ENCODE results near the gene FBXW12. TPM values are rescaled to one million over a fixed set of nuclear protein-coding genes. Genes with fewer than 3 reads are reported as not detected.

Gene FBXW12
- total RNA-seq, 1 donor from 2014 or later: 1.6 TPM

DNA sequence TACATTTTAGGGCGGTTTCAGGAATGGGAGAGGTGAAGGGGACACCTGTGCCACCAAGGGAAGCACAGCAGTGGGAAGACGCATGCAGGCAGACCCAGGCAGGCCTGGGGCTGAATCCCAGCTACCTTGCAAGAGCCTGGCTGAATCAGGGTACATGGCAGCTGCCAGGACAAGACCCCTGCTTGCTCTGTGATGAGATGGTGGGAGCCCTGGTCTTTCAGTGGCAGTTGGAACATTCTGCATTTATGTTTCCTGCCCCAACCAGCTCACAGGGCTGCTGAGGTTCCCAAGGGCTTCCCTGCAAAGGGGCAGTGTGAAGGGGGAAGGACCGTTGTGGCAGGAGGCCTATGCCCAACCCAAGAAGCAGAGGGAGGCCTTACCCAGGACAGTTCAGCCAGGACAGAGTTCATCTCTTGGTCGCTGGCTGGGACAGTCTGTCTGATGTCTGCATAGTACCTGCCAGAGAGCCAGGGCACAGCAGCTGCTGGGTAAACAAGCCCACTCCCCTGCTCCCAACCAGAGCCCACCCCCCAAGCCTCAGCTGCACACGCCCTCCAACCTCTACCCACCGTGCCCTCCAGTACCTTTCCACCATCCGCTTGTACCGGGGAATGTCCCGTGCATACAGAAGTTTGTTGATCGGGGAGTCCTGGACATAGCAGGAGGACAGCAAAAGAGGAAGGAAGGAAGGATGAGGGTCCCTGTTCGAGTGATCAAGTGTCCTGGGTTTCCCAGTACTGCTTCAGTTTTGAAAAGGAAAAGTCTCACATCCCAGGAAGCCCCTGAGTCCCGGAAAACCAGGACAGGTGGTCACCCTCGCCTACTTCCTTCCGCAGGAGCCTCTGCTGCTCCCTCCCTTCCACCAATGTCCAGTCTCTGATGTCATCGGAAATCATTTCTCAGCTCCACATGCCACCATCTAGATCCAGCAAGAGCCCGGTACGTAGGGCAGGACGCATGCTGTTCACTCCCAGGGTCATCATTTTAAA is 34.7 kb downstream of the FBXW12 start:
- FAIRE-seq (no peak), DNase-seq (ENCODE audit: low spot score in 2 of 2) (peak; percentile 9 to 10)

DNA sequence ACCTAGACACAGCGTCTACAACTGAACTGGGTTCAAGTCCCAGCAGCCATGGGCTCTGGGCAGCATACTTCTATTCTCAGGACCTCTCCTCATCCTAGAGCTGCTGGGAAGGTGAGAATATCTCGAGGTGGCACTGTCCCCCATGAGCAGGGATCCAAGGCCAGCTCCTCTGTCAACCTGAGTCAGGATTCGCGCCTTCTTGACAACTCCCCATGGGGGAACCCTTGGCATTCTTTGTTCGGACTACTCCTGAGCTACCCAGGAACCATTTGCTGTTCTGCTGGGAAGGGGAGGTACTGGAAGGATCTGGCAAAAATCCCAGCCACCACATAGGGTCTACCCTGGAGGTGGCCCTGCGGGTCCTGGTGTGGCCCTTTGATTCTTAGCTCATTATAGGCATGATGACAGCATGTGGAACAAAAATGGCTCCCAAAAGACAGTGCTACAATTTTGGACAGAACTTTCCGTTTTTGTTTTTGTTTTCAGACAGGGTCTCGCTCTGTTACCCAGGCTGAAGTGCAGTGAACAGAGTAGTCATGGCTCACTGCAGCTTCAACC is 35.6 kb downstream of the FBXW12 start:
- FAIRE-seq (no peak), DNase-seq (ENCODE audit: low spot score in 2 of 2) (peak; percentile 8 to 12)

DNA sequence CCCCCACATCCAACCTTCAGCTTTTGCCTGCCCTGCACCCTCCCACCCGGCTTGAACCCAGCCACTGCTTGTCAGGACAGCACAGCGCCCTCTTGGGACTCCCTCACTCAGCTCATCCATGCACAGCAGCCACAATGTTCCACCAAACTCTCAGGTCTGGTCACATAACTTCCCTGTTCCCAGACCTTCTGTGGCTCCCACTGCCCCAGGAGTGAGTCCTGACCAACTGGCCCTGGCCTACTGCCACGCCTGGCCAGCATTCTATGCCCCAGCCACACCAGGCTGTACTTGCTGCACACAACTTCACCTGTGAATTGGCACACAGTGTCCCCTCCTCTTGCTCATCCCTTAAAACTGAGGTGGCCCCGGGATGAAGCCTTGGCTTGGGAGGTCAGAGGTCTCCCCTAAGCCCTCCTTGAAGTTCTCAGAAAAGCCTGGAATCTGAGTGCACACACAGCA is 36.8 kb downstream of the FBXW12 start:
- FAIRE-seq (no peak), DNase-seq (ENCODE audit: low spot score in 2 of 2) (no peak)

DNA sequence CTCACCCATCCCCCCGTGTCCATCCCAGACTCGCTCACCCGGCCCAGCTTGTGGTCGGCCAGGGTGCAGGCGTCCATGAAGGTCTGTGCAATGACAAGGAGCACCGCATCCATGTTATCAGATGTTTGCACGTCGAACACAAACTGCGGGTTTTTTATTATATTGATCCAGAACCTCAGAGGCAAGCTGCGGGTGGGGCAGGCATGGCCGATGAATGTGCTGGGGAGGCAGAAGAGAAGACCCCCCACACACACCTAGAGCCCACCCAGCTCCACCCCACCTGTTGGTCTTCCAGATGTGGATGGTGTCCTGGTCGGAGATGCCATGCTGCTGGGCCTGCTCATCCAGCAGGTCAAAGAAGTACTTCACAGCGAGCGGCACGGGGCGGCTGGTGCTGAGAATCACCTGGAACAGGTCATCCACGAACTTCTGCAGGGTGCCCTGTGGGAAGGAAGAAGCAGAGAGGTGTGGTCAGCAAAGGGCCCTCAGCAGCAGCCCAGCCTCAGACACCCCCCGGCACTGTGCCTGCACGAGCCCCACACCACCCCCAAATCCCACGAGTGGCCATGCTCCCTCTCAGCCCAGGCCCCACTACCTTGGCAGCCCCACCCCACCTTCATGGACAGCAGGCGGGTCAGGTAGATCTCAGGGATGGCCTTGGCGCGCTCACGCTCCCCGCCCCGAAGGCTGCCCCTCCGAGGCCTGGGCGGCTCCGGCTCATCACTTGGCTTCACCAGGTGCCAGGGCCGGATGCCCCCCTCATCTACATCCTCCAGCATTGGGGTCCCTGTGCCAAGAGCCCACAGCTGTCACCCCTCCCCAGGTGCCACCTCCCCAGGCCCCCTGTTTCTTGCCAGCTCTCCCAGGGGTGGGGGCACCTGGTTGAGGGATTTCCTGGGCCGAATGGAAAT is 37.5 kb downstream of the FBXW12 start:
- FAIRE-seq (no peak), DNase-seq (ENCODE audit: low spot score in 2 of 2) (no peak)

DNA sequence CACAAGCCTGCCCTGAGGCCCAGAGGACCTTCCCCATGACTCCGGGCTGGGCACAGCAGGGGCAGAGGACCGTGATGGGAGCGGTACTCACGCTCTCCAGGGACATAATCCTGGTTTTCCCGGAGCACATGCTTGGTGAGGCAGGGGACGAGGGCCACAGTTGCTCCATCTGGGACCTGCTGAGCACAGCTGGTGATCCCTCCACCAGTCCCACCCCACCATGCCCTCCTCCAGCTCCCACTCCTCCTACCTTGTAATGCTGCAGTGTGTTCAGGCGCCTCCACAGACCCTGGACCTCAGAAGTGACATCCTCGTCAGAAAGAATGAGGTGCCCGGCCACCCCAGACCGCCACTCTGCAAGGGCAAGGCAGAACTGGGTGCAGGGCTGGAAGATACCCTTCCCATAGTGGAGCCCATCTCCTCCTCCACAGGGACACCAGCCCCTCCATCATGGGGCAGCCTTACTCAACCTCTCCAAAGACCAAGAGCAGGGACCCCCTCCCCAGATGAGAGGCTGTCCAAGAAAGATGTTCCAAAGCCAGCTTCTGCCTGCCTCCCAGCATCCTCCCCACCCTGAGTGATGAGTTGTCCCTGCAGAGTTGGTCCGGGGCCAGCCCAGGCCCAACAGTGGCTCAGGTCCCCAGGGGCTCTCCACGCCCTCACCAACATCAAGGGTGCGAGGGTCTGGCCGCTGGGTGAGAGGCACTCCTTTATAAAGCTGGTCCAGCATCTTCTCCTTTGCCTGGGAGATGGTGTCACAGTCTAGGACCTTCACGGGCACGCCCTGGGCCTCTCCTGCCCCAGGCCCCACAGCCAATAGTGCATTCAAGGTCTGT is 38.4 kb downstream of the FBXW12 start:
- DNase-seq (ENCODE audit: low spot score in 2 of 2): peak in 1 of 2 donors; percentile 13
- no peak for FAIRE-seq

DNA sequence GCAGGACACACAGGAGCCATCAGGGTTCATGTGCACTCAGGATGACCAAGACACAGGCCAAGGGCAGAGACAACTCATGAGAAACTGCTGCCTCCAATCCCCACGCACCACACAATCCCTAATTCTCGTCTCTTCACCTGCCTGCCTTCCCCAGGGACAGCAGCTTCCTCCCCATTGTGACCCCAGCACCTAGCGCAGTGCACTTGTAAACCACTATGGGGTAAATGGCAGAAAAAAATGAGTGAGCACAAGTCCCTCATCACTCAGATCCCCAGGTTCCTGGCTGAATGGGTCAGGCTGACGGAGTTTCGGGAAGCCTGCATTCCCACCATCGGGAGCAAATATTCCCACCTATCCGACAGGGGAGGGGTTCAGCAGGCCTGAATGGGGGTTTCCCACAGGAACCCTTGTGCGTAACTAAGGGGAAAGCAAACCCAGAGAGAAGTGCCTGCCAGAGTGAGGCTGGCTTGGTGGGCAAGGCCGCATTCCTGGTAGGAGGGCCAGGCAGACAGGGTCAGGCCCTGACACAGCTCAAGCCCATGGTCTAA is 39.1 kb downstream of the FBXW12 start:
- FAIRE-seq: no peak

DNA sequence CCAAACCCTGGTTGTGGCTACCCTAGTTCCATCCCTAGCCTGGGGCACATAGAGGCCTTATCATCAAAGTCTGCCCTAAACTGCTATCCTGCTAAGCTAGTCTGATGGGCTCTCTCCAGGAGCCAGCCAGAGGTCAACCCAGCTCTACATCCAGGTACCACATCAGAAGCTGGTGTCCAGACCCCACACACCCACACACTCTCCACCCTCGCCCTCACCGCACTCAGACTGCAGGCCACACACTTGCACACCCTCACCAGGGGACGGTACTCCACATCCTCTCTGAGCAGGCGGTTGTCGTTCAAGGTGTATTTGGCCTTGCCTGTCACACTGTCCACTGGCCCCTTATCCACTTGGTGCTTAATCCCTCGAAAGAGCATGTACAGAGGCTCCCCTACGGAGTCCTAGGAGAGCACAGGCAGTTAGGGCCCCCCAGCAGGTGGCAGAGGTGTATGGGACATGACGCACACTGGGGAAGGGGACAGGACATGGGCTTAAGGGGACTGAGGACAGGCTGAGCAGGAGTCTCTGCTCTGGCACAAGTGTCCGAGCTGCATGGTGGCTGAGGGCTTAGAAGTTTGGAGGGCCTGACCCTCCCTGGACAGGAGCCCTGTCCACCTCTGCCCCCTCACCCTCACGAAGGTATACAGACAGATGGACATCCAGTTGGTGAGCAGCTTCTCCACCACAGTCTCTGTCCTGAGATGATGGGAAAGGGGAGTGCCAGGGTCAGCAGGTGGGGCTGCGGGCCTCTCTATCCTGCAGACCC is 39.8 kb downstream of the FBXW12 start:
- DNase-seq (ENCODE audit: low spot score in 2 of 2) (no peak), FAIRE-seq (no peak)

More for the DNA sequence above, 39.1 kb downstream of the FBXW12 start:
- peak in 1 of 2 donors; percentile 5 for DNase-seq (ENCODE audit: low spot score in 2 of 2)

DNA sequence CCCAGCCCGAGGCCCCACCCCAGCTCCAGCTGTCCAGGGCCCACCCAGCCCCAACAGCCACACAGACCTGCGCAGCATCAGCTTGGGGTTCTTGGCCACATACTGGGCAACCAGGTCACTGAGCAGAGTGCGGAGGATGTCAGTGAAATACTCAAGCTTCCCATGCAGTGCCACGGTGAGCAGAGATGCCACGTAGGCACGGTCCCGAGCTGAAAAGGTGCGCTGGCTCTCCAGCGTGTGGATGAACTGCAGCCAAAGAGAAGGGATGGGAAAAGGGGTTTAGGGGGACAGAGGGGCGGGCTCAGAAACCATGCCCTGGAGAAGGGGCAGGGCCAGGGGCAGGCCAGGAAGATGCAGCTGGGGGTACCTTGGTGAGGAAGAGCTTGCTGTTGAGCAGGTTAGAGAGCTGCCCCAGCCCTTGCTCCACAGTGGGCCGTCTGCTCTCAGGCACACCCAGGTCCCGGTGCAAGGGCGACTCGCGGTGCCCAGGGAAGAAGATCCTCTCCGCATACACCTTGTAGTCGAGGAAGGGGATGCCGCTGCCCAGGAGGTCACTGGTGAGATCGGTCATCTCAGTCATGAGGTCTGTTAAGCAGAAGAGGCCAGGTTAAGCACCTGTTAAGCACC is 40.5 kb downstream of the FBXW12 start:
- DNase-seq (ENCODE audit: low spot score in 2 of 2) (no peak), FAIRE-seq (no peak)

DNA sequence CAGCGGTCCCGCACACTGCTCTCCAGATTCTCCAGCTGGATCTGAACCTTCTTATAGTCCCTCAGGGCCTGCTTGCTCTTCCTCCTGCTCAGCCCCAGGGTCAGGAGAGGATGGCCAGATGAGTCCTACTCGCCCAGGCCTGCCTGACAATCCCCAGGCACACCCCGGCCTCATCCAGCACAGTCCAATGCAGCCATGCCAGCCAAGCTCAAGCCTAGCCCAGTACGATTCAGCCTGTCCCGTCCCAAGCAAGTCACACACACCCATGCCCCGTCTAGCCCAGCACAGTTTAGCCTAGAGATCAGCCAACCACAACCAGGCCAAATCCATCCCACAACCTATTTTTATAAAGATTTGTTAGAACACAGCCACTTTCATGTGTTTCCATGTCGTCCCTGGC is 41.1 kb downstream of the FBXW12 start:
- FAIRE-seq: no peak
- no peak for DNase-seq (ENCODE audit: low spot score in 2 of 2)

DNA sequence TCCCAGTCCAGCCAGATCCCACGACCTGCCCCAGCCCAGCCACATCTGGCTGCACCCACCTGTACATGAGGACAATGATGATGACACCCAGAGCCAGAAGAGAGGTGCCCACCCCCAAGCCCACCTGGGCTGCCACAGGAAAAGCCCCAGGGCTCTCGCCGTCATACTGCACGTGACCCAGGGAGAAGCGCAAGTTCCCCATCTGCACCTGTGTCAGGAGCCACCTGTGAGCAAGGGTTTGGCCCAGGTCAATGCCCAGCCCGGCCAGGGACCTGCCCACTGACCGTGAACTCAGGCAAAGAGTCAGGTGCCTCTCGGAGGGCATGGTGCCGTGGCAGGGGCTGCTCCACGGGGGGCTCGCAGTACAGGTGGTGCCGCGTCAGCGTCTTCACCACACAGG is 41.6 kb downstream of the FBXW12 start:
- FAIRE-seq (no peak), DNase-seq (ENCODE audit: low spot score in 2 of 2) (no peak)

DNA sequence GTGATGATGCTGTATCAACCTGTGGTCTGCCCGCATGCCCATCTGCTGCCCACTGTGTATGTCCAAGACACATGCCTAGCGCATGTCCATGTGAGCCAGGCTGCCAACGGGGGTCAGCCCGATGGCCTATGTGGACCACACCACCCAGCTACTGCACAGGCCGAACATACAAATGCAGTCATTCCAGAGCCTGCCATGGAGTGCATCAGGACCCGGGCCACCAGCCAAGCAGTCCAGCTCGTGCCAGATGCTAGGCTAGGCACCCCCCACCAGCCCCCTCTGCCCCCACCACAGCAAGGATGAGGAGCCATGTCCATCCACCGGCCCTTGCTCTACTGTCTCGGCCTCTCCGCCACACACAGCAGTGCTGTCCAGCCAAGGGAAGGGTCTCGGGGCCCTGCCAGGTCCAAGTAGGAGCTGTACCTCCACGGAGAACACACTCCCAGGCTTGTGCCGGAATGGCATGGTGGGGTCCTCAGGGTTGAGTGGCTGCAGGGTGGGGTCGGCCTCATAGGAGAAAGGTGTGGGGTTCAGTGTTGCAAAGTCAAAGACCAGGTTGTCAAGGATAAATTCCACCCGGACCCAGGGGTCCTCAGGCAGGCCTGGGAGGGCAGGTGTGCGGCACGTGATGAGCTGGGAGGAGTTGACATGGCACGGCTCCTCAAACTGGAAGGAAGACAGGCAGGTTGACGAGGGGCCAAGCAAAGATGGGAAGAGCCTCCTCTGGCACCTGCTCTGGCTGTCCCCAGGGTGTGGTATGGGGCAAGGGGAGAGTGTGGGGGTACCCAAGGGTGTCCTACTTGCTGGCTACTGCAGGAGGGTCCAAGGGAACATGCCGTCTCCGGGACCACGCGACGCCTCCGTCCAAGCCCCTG is 42.6 kb downstream of the FBXW12 start:
- DNase-seq (ENCODE audit: low spot score in 2 of 2) (no peak), FAIRE-seq (no peak)

DNA sequence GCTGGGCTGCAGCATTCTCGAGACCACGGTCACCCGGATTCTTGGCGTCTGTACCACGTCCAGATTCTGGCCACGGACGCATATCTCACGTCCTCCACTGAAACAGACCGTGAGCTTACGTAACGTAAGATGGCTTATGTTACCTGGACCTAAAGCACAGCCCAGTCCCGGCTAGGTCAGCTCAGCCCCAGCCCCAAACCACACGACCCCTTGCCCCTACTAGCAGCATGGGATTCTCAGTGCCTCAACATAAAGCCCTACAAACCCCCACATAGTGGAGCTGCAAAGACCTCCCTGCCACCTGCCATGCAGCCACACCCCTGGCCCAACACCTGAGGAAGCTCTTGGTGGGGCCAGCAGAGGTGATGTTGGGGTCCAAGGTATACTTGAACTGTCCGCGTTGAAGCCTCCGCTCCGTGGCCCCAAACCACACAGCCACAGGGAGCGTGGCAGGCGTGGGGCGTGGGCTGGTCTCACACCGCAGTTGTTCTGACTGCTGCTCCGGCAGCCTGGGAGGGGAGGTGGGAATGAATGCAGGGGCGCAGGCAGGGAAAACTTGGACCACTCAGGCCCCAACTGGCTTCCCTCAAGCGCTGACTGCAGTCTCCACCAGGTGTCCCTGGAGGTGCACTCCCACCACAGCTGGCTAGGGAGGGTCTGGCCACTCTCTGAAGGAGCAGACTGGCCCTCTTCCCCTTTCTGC is 43.4 kb downstream of the FBXW12 start:
- no peak for DNase-seq (ENCODE audit: low spot score in 2 of 2)
- FAIRE-seq: no peak

DNA sequence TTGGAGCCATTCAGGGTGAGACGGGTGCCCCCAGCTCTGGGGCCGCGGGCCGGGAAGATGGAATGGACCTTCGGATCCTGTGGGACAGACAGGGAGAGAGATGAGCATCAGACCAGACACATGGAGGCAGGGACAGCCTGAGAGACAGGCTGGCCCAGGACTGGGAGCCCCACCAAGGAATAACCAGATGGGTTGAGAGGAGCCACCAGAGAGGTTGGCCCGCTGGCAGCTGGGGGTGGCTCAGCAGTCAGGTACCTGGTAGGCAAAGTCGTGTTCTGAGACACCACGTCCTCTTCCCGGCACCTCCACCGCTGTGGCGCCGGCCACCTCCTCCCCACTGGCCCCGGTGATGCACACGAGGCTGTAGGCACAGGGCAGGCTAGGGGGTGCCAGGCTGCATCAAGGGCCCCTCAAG is 44.1 kb downstream of the FBXW12 start:
- DNase-seq (ENCODE audit: low spot score in 2 of 2): no peak

DNA sequence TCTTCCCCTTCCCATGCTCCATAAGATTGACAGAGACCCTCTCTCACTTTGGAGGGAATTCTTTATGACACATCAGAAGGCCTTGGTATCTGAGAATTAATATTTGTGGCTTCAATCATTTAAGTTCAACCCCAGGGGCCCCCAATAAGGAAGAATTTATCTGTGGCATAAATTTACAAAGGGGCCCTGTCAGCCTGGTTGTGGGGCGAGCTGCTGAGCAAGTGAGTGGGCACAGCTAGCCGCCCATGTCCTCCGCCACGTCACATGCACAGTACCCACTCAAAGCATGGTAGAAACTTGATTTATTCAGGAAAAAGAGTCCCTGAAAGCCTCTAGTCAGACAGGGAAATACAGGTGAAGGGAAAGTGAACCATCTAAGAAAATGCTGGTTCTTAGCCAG is 44.5 kb downstream of the FBXW12 start:
- FAIRE-seq (no peak), DNase-seq (ENCODE audit: low spot score in 2 of 2) (no peak)

More for the DNA sequence above, 44.1 kb downstream of the FBXW12 start:
- no peak for FAIRE-seq

DNA sequence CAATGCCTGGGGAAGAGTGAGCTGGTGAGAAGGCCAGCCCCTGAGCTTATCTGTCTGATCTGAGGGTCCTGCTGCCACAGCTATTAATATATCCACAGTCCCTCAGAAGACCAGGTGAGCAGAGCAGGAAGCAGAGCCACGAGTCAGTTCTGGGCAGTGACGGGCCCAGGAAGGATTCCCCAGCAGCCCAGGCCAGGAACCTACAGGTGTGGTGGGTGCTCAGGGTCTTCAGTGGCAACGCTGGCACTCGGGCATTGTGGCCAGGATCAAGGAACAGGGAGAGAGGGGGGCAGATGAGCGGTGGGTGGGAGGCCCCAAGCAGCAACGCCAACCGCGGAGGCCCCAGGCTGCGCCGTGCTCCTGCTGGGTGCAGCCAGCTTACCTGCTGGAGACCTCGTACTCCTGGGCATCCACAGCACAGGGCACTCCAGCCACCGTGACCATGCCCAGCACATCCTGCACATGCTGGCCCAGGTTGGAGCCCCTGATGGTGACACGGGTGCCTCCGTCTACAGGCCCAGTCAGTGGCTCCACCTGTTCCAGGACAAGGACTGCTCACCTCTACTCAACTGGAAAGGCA is 45.6 kb downstream of the FBXW12 start:
- DNase-seq (ENCODE audit: low spot score in 2 of 2): no peak
- FAIRE-seq: no peak

DNA sequence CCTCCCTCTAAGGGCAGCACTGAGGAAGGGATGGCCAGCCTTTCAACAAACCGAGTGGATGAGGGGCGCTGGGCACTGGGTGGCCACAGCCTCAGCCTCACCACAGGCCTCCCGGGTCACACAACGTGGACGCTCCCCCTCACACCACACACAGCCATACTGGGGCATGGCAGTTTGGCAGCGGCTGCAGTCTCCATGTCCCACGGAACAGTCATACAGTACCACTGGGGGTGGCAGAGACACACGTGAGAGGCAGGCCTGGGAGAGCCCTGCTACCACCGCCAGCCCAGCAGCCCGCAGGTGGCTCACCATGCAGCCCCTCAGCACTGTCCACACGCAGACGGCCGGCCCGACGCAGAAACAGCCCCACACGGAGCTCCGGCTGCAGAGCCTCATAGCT is 46.1 kb downstream of the FBXW12 start:
- FAIRE-seq (no peak), DNase-seq (ENCODE audit: low spot score in 2 of 2) (no peak)
